ENCODE results near the gene ACCS.

ACCS gene

DNA sequence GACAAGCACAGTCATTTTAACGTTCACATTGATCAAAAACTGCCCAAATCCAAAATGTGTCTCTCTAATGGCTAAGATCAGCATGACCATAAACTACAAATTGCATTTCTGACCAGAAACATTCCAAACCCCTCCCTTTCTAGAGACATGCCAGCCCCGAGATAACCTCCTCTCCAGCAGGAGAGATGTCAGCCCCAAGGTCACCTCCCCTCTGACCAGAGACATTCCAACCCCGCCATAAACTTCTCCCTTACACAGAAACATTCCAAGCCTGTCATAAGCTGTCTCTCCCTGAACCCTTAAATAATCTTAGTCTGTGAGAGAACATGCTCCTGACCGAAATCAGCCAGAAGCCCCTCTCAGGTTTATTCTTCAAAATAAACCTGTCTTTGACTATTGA is 22.8 kb downstream of the ACCS start:
- no peak for DNase-seq (ENCODE audit: extremely low read depth, low read depth)
- TF ChIP-seq, protein P1, sequence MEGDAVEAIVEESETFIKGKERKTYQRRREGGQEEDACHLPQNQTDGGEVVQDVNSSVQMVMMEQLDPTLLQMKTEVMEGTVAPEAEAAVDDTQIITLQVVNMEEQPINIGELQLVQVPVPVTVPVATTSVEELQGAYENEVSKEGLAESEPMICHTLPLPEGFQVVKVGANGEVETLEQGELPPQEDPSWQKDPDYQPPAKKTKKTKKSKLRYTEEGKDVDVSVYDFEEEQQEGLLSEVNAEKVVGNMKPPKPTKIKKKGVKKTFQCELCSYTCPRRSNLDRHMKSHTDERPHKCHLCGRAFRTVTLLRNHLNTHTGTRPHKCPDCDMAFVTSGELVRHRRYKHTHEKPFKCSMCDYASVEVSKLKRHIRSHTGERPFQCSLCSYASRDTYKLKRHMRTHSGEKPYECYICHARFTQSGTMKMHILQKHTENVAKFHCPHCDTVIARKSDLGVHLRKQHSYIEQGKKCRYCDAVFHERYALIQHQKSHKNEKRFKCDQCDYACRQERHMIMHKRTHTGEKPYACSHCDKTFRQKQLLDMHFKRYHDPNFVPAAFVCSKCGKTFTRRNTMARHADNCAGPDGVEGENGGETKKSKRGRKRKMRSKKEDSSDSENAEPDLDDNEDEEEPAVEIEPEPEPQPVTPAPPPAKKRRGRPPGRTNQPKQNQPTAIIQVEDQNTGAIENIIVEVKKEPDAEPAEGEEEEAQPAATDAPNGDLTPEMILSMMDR (IDR thresholded peaks at IDR 0.05; ENCODE audit: low read depth, low read length), result no peak

DNA sequence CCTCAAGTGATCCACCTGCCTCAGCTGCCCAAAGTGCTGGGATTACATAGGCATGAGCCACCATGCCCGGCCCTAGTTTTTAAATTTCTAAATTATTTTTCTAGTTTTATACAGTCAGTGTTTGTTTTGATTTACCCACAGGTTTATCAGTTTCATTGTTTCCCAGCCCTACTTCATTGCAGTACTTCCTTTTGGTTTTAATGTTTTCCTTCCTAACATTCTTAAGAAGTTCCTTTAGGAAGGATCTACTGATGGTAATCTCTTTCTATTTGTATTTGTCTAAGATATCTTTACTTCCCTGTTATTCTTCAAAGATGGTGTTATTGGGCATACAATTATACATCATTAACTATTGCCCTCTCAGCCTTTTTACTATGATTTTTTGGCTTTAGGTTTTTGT is 24.5 kb downstream of the ACCS start:
- no peak for DNase-seq (ENCODE audit: extremely low read depth, low read depth)
- TF ChIP-seq, protein P1 (IDR thresholded peaks at IDR 0.05; ENCODE audit: low read depth, low read length), result no peak

DNA sequence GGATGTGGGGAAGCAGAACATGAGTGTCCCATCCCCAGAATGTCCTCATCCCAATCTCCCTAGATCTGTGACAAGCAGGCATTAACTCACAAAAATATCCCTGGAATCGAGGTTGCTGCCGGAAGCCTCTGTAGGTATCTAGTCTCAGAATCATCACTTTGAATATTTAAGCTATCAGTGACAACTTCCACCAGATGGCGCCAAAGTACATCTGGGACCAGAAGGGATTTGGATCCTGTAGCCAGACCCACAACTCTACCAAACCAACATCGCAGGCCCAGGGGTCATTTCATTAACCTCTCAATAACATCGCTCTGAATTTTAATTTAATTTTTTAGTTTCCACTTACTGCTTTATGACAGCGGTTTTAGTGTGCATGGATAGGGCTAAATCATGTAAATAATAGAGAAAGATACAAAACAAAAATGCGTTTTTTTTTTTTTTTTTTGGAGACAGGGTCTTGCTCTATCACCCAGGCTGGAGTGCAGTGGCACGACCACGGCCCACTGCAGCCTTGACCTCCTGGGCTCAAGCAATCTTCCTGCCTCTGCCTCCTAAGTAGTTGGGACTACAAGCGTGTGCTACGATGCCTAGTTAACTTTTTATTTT is 28.3 kb downstream of the ACCS start:
- TF ChIP-seq, protein P1 (IDR thresholded peaks at IDR 0.05; ENCODE audit: low read depth, low read length), result peak; percentile 76
- peak; percentile 60 for DNase-seq (ENCODE audit: extremely low read depth, low read depth)

DNA sequence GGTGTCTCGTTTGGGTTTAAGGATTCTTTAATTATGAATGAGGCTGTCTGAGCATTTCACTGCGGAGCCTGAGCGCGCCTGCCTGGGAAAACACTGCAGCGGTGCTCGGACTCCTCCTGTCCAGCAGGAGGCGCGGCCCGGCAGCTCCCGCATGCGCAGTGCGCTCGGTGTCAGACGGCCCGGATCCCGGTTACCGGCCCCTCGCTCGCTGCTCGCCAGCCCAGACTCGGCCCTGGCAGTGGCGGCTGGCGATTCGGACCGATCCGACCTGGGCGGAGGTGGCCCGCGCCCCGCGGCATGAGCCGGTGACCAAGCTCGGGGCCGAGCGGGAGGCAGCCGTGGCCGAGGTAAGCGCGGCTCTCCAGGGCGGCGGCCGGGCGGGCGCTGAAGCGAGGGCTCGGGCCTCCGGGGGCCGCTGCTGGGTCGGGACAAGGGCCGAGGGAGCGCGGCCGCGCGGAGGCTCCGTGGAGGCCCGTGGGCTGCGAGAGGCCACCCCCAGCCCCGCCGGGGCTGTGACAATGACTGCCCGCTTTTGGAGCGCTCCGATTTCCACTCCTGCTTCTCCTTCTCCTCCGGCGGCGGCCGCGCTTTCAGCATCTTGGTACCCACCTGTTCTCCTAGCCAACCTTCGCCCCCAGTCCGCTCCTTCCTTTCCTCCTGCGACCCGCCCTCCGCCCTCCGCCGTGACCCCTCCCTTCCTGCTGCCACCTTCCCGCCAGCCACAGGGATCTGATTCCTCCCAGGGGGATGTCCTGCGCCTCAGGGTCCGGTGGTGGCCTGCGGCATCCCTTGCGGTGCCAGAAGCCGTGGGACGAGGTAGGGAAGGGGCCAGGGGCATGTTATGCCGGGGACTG is 29.7 kb downstream of the ACCS start, which contains the start of gene EXT2:
Gene EXT2, plus strand, starts transcription at position 173 of the 854 bp plus-strand sequence. CDS start 12,035 bp downstream, outside the sequence.
- peak; percentile 63 for DNase-seq (ENCODE audit: extremely low read depth, low read depth)
- TF ChIP-seq, protein P1 (IDR thresholded peaks at IDR 0.05; ENCODE audit: low read depth, low read length), result peak; percentile 91

DNA sequence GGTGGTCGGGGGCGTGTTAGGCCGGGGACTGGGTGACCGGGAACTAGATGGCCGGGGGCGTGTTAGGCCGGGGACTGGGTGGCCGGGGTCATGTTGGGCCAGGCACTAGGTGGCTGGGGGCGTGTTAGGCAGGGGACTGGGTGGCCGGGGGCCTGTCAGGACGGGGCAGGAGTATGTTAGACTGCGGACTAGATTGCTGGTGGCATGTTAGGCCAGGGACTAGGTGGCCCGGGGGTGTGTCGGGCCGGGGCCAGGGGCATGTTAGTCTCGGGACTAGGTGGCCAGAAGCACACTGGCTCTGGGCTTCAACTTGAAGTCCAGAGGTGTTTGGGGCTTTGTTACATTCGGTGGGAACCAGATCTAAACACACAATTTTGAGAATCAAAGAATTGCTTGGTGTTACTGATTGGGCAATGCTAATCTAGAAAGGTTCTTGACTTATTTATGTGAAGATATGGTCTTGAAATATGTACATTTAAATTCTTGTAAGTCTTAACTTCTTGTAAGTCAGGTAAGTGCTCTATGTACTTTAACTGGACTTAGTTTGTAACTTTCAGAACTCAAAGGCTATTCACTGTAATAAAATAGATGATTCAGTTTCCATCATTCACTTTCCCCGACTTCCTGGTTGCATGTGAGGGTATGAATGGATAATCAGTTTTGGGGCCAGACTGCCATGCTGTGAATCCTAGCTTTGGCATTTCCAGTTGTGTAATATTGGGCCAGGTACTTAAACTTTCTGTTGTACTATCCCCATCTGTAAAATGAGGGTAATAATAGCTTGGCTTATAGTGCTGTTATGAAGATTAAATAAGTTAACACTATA is 30.5 kb downstream of the ACCS start:
- DNase-seq (ENCODE audit: extremely low read depth, low read depth), result no peak
- TF ChIP-seq, protein P1 (IDR thresholded peaks at IDR 0.05; ENCODE audit: low read depth, low read length), result no peak

DNA sequence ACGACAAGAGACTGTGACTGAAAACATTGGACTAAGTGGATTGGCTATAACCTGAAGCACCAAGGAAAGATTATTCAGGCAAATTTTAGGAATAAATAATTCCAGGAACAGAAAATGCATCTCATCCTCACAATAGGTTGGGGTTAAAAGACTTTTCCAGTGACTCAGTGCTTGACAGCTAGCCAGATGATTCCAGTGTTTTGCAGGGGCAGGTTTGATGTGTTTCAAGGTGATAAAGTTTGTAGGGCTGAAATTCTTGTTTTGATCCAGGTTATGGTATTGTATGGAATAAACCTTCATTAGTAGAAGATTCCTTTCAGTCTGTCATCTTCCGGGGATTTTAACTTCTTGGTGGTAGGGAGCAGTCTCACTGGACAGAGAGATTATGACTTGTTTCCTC is 31.8 kb downstream of the ACCS start:
- DNase-seq (ENCODE audit: extremely low read depth, low read depth), result no peak
- TF ChIP-seq, protein P1 (IDR thresholded peaks at IDR 0.05; ENCODE audit: low read depth, low read length), result no peak
